ENCODE data around the gene SLC17A8. TPM values are rescaled to one million over a fixed set of nuclear protein-coding genes. Genes with fewer than 3 reads are reported as not detected.

The SLC17A8 gene
- total and polyA plus RNA-seq, 2 experiments from 2014 or later, result not detected

GRCh38 chr12:100372853-100373640, 16.2 kb downstream of the SLC17A8 start:
- Histone ChIP-seq H3K4me1 (ENCODE audit: low read depth) (no peaks in the 10 kb centered on the region), H3K4me3 (no peak overlapping the region), H3K36me3 (no peaks in the 10 kb centered on the region), H3K27me3 (no peaks in the 10 kb centered on the region), H3K9me3 (ENCODE audit: low read depth) (no peaks in the 10 kb centered on the region), H3K27ac (no peak overlapping the region)
- peak in 1 of 2 donors; percentile 6 for DNase-seq (ENCODE audit: low read depth in 1 of 2, low spot score in 1 of 2)
- TF ChIP-seq CTCF (IDR thresholded peaks at IDR 0.05; ENCODE audit: low read depth, low read length), result no peak

GRCh38 chr12:100375038-100375735, 18.3 kb downstream of the SLC17A8 start:
- DNase-seq (ENCODE audit: low read depth in 1 of 2, low spot score in 1 of 2), result peak in 1 of 2 donors; percentile 84
- H3K4me3 ChIP-seq, result no peak overlapping the region
- TF ChIP-seq CTCF (IDR thresholded peaks at IDR 0.05; ENCODE audit: low read depth, low read length), result peak; percentile 10
- H3K36me3 ChIP-seq, result no peaks in the 10 kb centered on the region
- no peaks in the 10 kb centered on the region for H3K27me3 ChIP-seq
- no peaks in the 10 kb centered on the region for H3K4me1 ChIP-seq (ENCODE audit: low read depth)
- H3K9me3 ChIP-seq (ENCODE audit: low read depth), result no peaks in the 10 kb centered on the region
- H3K27ac ChIP-seq, result no peak overlapping the region

- TF ChIP-seq CTCF (IDR thresholded peaks at IDR 0.05; ENCODE audit: low read depth, low read length), result no peak
- Histone ChIP-seq H3K27ac (no peak overlapping the region), H3K36me3 (no peaks in the 10 kb centered on the region), H3K4me1 (ENCODE audit: low read depth) (no peaks in the 10 kb centered on the region), H3K27me3 (no peaks in the 10 kb centered on the region), H3K4me3 (no peak overlapping the region), H3K9me3 (ENCODE audit: low read depth) (no peaks in the 10 kb centered on the region)
- no peak for DNase-seq (ENCODE audit: low read depth in 1 of 2, low spot score in 1 of 2)
Observed at GRCh38 chr12:100376161-100376560, 19.3 kb downstream of the SLC17A8 start.

- H3K27ac ChIP-seq, result no peak overlapping the region
- no peak for DNase-seq (ENCODE audit: low read depth in 1 of 2, low spot score in 1 of 2)
- no peaks in the 10 kb centered on the region for H3K4me1 ChIP-seq (ENCODE audit: low read depth)
- no peak overlapping the region for H3K4me3 ChIP-seq
- no peaks in the 10 kb centered on the region for H3K27me3 ChIP-seq
- H3K9me3 ChIP-seq (ENCODE audit: low read depth), result no peaks in the 10 kb centered on the region
- no peaks in the 10 kb centered on the region for H3K36me3 ChIP-seq
- no peak for TF ChIP-seq CTCF (IDR thresholded peaks at IDR 0.05; ENCODE audit: low read depth, low read length)
Observed at GRCh38 chr12:100381379-100381778, 24.5 kb downstream of the SLC17A8 start.

- H3K4me1 ChIP-seq (ENCODE audit: low read depth), result no peaks in the 10 kb centered on the region
- TF ChIP-seq CTCF (IDR thresholded peaks at IDR 0.05; ENCODE audit: low read depth, low read length), result no peak
- no peaks in the 10 kb centered on the region for H3K27me3 ChIP-seq
- DNase-seq (ENCODE audit: low read depth in 1 of 2, low spot score in 1 of 2), result no peak
- no peaks in the 10 kb centered on the region for H3K9me3 ChIP-seq (ENCODE audit: low read depth)
- no peak overlapping the region for H3K4me3 ChIP-seq
- no peak overlapping the region for H3K27ac ChIP-seq
- no peaks in the 10 kb centered on the region for H3K36me3 ChIP-seq
Observed at GRCh38 chr12:100382338-100382737, 25.5 kb downstream of the SLC17A8 start.
